ENCODE data around the gene SEC14L5.
"Not testable (repeated sequence)": the region's sequence is repeated elsewhere in the genome, so short reads cannot be mapped to it uniquely, and the experiment has no call there.

The SEC14L5 gene

DNA sequence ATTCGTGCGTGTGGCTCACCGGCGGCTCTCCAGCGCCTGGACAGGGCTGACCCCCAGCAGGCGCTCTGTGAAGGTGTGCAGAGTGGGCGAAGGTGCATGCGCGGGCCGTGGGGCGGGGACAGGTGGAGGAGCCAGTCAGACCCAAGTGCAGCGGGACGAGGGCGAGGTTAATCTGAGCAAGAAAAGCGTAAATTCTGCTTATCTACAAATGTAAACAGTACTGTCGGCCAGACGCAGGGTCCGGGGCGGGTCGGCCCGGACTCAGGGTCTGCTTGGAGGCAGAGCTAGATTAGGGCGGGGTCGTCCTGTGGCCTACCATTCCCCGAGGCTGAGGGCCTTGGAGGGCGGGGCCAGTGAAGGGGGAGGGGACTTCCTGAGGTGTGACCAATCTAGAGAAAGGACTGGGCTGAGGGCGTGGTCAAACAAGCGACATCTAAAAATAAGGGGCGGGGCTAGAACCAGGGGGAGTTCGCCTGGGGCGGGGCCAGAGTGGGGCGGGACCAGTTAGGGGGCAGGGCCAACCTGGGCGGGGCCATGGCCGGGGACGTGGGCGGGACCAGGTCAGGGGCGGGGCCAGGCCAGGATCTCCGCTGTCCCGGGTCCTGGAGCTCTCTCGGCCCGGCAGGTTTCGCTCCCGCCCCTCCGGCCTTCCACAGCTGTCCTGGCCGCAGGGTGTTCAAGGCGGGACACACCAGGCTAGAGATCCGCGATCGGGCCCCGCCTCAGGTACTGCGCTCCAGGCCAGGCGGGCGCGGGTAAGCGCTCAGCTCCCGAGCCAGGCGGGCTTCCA, at the start of gene SEC14L5:
SEC14L5 (plus strand) TSS at position 611 of the 790 bp plus-strand sequence. CDS start 994 bp downstream, outside the sequence.
- DNase-seq (ENCODE audit: low spot score): peak; percentile 99

DNA sequence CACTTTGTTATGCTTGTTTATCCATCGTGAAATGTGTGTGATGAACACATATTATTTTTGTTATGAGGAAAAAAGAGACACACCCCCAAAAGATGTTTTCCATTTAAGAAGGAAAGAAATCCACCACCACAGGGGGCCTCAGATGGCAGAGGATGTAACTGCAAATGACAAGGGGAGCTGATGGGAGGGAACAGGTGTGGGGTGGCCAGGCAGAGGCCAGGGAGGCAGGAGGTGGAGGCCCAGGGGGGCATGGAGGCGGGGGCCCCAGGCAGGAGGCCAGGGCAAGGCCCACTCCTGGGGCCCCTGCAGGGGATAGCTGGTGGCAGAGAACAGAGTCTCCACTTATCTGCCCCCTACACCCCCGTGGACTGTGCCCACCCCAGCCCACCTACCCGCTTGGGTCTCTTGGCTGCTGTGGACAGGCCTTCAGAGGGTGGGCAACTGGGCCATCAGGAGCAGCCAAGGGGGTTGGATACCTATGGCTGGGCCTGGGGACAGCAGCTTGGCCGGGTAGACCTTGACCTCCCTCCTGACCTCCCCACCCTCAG, 49.2 kb upstream of the SEC14L5 start:
- DNase-seq (ENCODE audit: low spot score): no peak

- DNase-seq (ENCODE audit: low spot score): no peak
Observed at GRCh38 chr16:4909825-4910224, 48.3 kb upstream of the SEC14L5 start.

DNA sequence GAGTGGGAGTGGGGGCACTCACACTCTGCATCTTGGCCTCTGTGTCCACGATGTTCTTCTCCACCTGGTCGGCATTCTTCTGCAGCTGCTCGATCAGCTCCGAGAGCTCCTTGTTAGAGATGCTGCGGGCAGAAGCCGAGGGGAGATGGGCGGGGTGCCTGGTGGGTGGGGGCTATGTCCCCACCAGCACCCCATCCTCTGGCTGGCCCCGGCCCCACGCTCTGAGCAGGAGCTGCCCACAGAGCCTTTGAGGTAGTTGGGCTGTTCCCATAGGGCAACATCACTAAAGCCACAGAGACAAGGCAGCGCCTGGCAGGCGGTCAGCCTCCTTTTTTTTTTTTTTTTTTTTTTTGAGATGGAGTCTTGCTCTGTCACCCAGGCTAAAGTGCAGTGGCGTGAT, 47.3 kb upstream of the SEC14L5 start:
- DNase-seq (ENCODE audit: low spot score): no peak

GRCh38 chr16:4911970-4912386, 46.2 kb upstream of the SEC14L5 start:
- no peak for DNase-seq (ENCODE audit: low spot score)

- DNase-seq (ENCODE audit: low spot score): no peak
Observed at GRCh38 chr16:4913130-4913773, 44.9 kb upstream of the SEC14L5 start.

- DNase-seq (ENCODE audit: low spot score): no peak
Observed at GRCh38 chr16:4913774-4914525, 44.2 kb upstream of the SEC14L5 start.

GRCh38 chr16:4914528-4915225, 43.5 kb upstream of the SEC14L5 start:
- DNase-seq (ENCODE audit: low spot score): no peak

- DNase-seq (ENCODE audit: low spot score): no peak
Observed at GRCh38 chr16:4915226-4915761, 42.8 kb upstream of the SEC14L5 start.

GRCh38 chr16:4917117-4917516, 41.0 kb upstream of the SEC14L5 start:
- no peak for DNase-seq (ENCODE audit: low spot score)

DNA sequence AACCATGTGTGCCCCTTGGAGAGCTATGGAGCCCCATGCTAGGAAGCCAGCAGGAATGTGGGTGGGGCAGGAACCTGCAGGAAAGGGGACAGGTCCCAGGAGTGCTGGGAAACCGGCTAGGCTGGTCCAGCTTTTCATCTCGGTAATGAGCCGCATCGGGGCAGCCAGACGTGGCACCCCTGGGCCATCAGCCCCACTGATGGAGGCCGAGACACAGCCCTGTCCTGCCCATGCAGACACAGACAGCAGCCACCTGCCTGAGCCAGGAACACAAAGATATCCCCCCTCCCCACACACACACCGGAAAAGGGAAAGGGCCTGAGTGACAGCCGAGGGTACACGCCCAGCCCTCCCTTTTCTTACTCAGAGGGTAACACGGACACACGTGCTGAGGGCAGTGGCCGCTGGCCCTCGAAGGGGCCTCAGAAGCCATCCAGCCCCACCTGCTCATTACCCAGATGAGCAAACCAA, 39.3 kb upstream of the SEC14L5 start:
- no peak for DNase-seq (ENCODE audit: low spot score)

DNA sequence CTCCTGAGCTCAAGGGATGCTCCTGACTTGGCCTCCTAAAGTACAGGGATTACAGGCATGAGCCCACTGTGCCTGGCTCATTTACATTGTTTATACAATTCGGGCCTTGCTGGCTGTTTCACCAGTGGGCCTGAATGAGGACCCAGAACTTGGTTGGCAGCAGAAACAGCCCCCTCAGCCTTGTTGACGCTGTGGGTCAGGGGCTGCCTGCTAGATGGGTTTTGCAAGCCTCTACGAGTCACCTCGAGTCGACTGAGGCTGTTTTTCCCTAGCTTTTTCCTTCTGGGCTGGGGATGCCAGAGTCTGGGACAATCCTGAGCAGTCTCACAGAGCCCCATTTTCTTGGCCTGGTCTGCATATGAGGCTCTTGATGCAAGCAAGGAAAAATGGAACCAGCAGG, 37.3 kb upstream of the SEC14L5 start:
- DNase-seq (ENCODE audit: low spot score): no peak

- no peak for DNase-seq (ENCODE audit: low spot score)
Observed at GRCh38 chr16:4922721-4923342, 35.3 kb upstream of the SEC14L5 start.

GRCh38 chr16:4923853-4924252, 34.3 kb upstream of the SEC14L5 start:
- DNase-seq (ENCODE audit: low spot score): no peak

DNA sequence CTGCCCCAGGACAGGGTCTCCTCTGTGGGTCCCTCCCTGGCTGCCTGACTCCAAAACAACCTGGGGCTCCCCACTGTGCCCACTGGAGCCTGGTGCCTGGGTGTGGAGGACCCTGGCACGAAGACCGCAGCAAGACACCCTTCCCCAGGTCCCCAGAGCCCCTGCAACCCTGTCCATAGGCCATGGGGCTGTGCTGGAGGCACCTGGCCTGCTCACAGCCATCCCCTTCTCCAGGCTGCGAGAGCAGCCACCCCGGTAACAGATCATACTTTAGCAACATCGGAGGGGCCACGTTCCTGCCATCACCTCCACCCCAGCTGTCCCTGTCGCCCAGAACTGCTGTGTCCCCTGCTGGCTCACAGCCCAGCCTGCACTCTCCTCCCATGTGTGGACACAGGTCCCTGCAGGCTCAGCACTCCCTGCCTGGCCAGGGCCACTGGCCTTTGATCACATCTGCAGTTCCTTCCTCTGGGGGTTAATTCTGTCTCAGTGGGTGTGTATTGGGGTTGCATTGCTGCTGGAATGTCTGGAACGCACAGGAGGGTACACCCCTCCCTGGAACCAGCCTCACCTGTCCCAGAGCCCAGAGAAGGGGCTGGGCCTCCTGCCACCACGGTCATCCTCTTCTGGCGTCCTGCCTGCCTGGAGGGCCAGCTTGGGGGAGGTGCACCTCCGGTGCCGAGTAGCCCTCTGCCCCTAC, 33.4 kb upstream of the SEC14L5 start:
- DNase-seq (ENCODE audit: low spot score): no peak

DNA sequence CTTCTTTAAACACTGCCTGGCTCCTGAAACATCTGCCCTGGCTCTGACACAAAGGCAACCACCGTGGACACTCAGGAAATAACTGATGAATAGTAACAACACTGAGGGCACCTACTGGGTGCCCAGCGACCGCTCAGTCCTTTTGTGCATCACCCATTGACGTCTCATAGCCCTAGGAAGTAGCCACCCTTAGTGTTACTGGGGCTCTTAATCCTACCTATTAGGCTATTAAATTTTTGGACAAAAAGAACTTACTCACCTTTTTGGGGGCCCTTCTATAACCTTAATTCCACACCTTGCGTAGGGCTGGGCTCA, 32.9 kb upstream of the SEC14L5 start:
- no peak for DNase-seq (ENCODE audit: low spot score)

- no peak for DNase-seq (ENCODE audit: low spot score)
Observed at GRCh38 chr16:4925791-4926190, 32.3 kb upstream of the SEC14L5 start.

- DNase-seq (ENCODE audit: low spot score): no peak
Observed at GRCh38 chr16:4926928-4927327, 31.2 kb upstream of the SEC14L5 start.

DNA sequence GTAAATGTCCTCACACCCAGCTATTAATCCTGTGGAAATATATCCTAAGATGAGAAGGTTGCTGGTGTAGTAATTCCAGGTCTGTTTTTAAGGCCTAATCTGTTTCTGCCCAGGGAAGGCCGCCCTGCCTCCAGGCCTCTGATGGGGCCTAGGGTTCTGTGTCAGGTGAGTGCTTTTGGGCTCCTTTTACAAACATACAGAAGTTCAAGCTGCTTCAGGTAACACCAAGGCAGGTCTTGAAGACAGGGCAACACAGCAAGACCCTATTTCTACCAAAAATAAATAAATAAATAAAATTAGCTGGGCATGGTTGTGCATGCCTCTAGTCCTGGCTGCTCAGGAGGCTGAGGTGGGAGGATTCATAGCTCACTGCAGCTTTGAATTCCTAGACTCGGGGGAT, 30.5 kb upstream of the SEC14L5 start:
- no peak for DNase-seq (ENCODE audit: low spot score)

DNA sequence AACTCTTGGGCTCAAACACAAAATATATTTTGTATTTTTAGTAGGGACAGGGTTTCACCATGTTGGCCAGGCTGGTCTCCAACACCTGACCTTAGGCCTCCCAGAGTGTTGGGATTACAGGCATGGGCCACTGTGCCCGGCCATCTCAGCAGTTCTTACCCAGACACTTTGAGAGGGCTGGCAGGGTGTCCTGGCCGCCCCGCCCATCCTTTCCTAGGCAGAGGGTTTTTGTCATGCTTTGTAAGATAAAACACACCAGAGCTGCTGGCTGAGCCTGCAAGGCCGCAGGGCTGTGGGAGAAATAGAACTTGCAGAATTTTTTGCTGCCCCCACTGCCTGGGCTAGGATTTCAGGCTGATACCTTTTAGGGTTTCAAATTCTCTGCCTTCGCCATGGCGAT, 29.9 kb upstream of the SEC14L5 start:
- no peak for DNase-seq (ENCODE audit: low spot score)

DNA sequence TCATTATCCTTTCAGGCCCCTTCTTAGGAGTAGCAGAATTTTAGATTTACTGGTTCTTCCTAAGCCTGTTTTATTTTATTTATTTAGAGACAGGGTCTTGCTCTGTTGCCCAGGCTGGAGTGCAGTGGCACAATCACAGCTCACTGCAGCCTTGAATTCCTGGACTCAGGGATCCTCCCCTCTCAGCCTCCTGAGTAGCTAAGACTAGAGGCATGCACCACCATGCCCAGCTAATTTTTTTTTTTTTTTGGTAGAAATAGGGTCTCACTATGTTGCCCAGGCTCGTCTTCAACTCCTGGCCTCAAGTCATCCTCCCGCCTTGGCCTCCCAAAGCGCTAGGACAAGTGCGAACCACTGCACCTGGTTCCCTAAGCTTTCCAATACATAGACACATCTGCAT, 28.5 kb upstream of the SEC14L5 start:
- not testable (repeated sequence) for DNase-seq (ENCODE audit: low spot score)
